GM15510 (cell line): ENCODE measurements around the gene ERAP2.

Experiments
- POLR2A ChIP-seq: IDR thresholded peaks from 3 replicates; pipeline ENCODE4 v1.6.1; 2011; ENCODE audit warnings: borderline replicate concordance; ENCODE audit not compliant: insufficient read length; ENCODE audit errors: extremely low read depth

ERAP2 gene

DNA sequence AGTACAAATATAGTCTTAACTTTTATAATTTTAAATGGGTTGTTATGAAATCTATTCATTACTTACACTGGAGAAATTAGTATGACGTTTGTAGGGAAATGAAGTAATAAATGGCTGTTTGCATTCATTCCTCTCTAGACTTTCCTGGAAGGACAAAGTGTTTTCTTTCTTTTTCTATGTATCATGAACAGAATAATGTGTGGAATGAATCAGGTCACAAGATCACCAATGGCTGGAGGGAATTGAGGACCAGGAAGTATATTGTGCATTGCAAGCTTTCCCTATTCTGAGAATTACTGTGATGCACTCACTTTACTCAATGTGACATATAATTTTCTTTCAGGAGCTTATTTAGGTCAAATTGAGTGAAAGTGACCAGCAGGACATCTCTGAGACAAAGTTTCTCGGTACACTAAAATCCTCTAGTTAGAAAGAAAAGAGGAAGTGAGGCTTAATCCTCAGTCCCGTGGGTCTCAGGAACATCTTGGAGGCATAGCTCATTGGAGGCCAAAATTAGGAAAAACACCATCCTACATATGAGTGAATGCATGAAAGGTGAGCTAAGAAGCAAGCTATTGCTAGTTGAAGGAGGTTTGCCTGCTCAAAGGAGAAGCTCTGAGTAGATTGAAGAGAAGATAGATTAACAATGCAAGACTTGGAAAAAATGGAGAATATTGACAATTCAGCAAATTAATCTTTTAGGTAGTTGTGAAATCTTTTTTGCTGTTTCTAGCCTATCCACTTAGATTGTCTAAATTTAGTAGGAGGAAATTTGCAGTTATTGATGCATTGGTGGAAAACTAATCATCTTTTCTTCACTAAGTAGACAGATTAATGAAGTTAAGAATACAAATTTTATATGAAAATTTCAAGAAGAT lies 28.0 kb downstream of the ERAP2 start:
- TF ChIP-seq POLR2A, result no peak

- TF ChIP-seq POLR2A, result no peak
Observed at GRCh38 chr5:96905864-96906263, 29.6 kb downstream of the ERAP2 start.

GRCh38 chr5:96909003-96909402 lies 32.7 kb downstream of the ERAP2 start:
- no peak for TF ChIP-seq POLR2A

DNA sequence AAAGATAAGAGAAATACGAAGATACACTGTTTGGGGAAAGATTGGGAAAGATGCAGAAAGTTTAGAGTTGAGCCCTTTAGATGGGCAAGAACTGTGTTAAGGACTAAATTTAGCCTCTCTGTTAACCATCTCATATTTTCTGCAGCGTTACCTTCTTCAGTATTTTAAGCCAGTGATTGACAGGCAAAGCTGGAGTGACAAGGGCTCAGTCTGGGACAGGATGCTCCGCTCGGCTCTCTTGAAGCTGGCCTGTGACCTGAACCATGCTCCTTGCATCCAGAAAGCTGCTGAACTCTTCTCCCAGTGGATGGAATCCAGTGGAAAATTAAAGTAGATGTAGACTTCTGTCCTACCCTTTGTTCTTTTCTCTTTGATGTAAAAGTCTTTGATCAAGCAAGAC lies 33.1 kb downstream of the ERAP2 start:
- TF ChIP-seq POLR2A, result no peak

DNA sequence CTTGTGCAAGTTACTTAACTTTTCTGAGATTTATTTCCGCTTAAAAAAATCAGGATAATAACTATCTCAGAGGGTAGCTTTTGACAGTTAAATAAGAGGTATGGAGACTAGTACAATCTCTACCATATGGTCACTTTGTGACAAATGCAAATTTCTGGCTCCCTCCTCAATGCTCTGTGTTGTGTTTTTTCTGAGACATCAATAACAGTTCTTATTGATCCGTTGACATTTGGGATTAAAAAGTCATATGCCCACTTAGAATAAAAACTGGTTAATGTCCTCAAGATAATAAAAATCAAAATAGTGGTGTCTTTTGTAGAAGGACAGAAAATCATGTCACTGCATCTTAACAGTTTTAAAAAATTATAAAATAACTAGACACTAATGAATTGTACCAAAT lies 34.8 kb downstream of the ERAP2 start:
- TF ChIP-seq POLR2A, result no peak

DNA sequence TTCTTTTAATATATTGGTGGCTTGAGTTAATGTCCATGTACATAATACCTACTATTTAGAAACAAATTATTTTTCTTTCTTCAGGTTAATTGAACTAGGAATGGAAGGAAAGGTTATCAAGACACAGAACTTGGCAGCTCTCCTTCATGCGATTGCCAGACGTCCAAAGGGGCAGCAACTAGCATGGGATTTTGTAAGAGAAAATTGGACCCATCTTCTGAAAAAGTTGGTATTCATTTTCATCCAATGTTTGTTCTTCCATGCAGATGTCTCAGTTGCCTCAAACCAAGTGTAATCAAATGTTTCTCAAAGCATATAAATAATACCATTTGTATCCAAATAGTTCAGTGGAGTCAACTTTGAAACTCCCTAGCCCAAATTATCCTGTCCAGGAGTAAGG lies 36.9 kb downstream of the ERAP2 start:
- TF ChIP-seq POLR2A, result no peak

- TF ChIP-seq POLR2A, result no peak
Observed at GRCh38 chr5:96919754-96920197, 43.5 kb downstream of the ERAP2 start.

GRCh38 chr5:96920744-96921355 lies 44.5 kb downstream of the ERAP2 start:
- no peak for TF ChIP-seq POLR2A

DNA sequence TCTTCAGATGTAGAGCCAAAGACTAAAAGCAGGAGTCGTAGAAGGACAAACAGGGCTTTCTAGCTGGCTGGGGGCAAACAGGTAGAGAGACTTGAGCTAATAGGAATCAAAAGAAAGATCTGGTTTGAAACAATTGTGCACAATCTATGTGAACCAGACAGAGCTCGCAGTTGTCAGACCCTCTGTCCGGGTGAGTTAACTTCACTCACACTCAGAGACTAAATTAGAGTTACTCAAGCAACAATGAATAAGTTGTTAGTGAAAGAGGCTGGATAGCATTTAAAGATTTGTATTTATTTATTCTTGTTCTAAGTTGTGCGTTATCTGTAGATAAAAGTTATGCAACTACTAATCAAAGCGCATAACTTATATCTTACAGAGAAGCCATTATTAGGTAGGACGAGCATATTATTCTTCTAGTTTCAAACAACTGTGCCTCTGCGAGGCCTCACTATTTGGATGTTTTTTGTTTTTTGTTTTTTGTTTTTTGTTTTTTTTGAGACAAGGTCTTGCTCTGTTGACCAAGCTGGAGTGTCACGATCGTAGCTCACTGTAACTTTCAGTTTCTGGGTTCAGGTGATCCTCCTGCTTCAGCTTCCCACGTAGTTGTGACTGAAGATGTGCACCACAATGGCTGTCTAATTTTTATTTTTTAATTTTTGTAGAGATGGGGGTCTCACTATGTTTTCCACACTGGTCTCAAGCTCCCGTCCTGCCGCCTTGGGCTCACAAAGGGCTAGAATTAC lies 46.4 kb downstream of the ERAP2 start:
- no peak for TF ChIP-seq POLR2A

GRCh38 chr5:96924016-96924443 lies 47.7 kb downstream of the ERAP2 start:
- no peak for TF ChIP-seq POLR2A

DNA sequence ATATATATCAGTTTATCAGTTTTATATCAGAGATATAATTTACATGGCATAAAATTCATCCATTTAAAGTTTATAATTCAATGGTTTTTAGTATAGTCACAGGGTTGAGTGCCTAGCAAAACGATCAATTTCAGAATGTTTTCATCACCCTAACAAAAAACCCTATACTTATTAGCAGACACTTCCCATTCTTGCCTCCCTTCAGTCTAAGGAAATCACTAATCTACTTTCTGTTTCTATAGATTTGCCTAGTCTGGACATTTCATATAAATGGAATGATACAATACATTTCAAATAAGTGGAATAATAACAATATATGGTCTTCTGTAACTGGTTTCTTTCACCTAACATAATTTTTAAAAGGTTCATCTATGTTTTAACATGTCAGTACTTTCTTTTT lies 50.0 kb downstream of the ERAP2 start:
- TF ChIP-seq POLR2A, result no peak

- TF ChIP-seq POLR2A, result no peak
Observed at GRCh38 chr5:96927008-96927407, 50.7 kb downstream of the ERAP2 start.

DNA sequence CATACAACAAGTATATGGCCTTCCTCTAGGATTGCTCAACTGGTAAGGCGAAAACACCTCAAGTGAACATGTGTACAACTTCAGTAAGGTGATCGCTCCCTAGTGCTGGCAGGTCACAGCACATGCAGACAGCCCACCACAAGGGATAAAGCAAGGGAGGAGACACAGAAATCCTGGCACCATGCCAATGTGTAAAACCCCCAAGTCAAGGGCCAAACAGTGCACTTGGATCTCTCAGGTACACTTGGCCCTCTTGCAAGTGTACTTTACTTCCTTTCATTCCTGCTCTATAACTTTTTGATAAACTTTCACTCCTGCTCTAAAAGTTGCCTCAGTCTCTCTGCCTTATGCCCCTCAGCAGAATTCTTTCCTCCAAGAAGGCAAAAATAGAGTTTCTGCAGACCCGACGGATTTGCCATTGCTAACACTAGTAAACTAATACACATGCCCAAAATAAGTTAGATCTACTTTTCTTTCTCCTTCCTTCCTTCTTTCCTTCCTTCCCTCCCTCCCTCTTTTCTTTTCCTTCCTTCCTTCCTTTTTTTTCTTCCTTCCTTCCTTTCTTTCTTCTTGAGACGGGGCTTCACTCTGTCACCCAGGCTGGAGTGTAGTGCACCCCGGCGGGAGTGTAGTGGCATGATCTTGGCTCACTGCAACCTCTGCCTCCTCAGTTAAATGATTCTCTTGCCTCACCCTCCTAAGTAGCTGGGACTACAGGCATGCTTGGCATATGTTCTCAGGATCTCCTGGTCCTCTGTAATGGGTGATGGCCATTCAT lies 52.8 kb downstream of the ERAP2 start:
- no peak for TF ChIP-seq POLR2A

DNA sequence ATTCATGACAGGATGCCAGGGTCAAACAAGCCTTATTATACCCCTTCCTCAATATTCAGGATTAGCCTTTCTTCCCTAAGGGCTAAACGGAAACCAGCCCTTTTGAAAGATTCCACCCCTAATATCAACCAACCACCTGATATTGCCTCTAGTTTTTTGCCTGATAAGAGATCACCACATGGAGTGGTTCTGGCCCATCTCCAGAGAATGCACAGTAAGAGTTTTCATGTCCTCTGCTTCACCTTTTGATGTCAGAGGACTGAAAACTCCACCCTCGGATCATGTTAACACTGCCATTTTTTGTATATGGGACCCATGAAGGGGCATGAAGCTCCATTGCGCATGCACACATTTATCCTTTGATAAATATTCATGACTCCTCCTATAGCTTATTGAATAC lies 53.8 kb downstream of the ERAP2 start:
- TF ChIP-seq POLR2A, result no peak

DNA sequence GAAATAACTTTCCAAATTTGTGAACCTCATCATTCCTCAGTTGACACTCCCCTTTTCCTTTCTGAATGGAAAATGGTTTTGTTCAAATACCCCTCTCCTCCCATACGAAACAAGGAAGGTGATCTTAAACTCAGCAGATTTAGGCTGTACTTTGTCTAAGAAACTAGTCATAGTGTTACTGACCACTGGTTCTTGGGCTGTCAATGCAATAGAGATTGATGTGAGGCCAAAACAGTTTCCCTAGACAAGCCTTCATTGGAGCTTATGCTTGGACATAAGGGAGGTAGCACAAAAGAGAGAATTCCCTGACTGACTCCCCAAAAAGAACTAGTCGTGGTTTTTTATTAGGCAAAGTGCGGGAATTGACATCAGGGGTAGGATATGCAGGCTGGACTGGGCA lies 54.3 kb downstream of the ERAP2 start:
- no peak for TF ChIP-seq POLR2A

DNA sequence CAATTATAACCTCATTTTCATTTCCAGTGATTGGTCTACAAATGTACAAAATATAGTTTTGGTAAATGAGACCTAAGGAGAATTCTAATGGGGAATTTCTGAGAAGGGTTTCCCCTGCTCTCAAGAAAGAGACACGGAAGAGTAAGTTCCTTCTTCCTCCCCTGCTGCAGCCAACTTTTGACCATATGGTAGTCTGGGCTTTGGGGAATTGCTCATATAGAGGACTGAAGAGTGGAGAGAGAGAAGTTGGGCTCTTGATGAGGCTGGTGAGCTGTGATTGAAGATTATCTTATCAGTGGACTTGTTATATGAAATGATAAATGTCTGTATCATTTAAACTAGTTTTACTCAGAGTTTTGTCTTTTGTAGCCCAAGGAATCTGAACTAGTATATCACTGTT lies 55.3 kb downstream of the ERAP2 start:
- peak; percentile 17 for TF ChIP-seq POLR2A

DNA sequence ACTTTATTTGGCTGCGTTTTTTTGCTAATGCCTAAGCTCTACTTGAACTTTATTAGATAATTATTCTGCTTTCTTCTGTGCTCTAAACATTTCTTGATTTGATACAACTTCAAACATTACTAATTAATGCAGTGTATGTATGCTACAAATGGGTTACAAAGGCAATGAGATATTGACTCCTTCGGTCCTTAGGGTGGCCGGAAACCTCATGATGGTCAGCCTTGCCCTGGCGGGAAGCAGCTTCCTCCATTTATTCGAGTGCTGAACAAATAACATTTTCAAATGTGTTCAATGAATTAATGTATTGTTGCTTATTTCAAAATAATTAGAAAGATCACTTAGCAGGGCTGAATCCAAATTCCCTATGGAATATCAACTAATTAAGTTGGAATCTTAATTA lies 55.7 kb downstream of the ERAP2 start:
- TF ChIP-seq POLR2A, result peak; percentile 2
